Mammary epithelial cell (primary cell): ENCODE results near the gene TMEM131L.

Experiments used
- EZH2 ChIP-seq: IDR thresholded peaks from 2 replicates; pipeline ENCODE4 v1.6.1; 2012; ENCODE audit warnings: low read length, inconsistent platforms, borderline replicate concordance
- TF ChIP-seq, protein P1 (sequence below), 2 donors: IDR thresholded peaks in 1 of 2; conservative IDR thresholded peaks in 1 of 2; 2 replicates each; pipeline ENCODE4 v1.5.1; 2011 to 2012; ENCODE audit warnings: inconsistent platforms in 2 of 2, low read length in 2 of 2, mild to moderate bottlenecking in 2 of 2, control low read depth in 1 of 2, low read depth in 1 of 2; ENCODE audit not compliant: insufficient read depth in 1 of 2; ENCODE audit errors: extremely low read depth in 1 of 2

DNA sequence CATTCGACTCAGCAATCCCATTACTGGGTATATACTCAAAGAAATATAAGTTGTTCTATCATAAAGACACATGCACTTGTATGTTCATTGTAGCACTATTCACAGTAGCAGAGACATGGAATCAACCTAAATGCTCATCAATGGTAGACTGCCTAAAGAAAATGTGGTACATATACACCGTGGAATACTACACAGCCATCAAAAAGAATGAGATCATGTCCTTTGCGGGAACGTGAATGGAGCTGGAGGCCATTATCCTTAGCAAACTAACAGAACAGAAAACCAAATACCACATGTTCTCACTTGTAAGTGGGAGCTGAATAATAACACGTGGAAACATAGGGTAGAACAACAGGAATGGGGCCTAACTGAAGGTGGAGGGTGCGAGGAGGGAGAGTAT lies 44.9 kb downstream of the TMEM131L start:
- TF ChIP-seq, protein P1, sequence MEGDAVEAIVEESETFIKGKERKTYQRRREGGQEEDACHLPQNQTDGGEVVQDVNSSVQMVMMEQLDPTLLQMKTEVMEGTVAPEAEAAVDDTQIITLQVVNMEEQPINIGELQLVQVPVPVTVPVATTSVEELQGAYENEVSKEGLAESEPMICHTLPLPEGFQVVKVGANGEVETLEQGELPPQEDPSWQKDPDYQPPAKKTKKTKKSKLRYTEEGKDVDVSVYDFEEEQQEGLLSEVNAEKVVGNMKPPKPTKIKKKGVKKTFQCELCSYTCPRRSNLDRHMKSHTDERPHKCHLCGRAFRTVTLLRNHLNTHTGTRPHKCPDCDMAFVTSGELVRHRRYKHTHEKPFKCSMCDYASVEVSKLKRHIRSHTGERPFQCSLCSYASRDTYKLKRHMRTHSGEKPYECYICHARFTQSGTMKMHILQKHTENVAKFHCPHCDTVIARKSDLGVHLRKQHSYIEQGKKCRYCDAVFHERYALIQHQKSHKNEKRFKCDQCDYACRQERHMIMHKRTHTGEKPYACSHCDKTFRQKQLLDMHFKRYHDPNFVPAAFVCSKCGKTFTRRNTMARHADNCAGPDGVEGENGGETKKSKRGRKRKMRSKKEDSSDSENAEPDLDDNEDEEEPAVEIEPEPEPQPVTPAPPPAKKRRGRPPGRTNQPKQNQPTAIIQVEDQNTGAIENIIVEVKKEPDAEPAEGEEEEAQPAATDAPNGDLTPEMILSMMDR (conservative IDR thresholded peaks at IDR 0.05 in 1 of 2, IDR thresholded peaks at IDR 0.05 in 1 of 2; ENCODE audit: extremely low read depth in 1 of 2, insufficient read depth in 1 of 2, low read depth in 1 of 2, low read length in 2 of 2), result no peak
- no peak for TF ChIP-seq EZH2
